ENCODE measurements around the gene OTOG.

DNA sequence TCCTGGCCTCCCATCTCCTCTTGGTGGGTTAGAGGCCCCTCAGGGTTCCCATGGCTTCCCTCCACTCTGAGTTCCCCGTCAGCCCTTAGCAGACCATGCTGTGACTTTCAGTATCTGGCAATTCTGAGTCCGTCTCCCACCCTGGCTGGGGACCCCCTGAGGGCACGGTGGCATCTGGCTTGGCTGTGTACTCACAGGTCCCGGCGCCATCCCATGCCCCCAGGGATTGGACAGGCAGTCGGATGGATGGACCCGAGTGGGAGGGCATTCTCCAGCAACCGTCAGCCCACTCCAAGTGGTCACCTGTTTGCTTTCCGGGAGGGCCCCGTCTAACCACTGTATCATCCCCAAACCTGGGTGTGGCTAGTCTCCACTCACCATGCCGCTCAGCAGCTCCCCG lies 46.4 kb upstream of the OTOG start:
- TF ChIP-seq, protein P1, sequence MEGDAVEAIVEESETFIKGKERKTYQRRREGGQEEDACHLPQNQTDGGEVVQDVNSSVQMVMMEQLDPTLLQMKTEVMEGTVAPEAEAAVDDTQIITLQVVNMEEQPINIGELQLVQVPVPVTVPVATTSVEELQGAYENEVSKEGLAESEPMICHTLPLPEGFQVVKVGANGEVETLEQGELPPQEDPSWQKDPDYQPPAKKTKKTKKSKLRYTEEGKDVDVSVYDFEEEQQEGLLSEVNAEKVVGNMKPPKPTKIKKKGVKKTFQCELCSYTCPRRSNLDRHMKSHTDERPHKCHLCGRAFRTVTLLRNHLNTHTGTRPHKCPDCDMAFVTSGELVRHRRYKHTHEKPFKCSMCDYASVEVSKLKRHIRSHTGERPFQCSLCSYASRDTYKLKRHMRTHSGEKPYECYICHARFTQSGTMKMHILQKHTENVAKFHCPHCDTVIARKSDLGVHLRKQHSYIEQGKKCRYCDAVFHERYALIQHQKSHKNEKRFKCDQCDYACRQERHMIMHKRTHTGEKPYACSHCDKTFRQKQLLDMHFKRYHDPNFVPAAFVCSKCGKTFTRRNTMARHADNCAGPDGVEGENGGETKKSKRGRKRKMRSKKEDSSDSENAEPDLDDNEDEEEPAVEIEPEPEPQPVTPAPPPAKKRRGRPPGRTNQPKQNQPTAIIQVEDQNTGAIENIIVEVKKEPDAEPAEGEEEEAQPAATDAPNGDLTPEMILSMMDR (IDR thresholded peaks at IDR 0.05): no peak
- TF ChIP-seq POLR2A (IDR thresholded peaks at IDR 0.05): no peak
